Measurements from ENCODE around the gene REEP1. TPM values are rescaled to one million over a fixed set of nuclear protein-coding genes. Genes with fewer than 3 reads are reported as not detected.

REEP1 gene
- total and polyA plus RNA-seq, 2 of the 8 experiments (the other 6 are each of a cell fraction or from before 2014, with no cell fraction given): 0.74 to 1.5 TPM

DNA sequence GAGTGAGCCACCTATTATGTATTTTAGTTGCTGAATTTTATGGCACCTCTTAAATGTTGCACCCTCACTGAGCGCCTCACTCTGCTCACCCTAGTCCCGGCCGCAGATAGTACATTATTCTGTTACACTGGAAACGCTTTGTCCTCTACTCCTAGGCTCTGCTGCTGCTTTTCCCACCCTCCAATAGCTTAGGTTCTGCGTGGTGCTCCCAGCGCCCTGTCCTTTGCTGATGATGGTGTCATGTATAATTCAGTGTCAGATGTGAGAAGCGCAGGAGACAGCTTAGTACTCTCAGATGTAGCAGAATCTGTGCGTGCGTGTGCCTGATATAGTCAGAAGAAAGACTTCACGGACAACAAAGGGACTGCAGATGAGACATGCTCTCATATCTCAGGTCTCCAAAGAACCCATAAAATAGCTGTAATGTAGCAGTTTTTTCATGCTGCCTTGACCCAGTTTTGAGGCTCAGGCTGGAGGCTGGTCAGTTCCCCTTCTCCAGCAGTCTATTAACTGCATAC lies 1.4 kb upstream of the REEP1 start:
- Histone ChIP-seq H2BK120ac (replicated peaks; ENCODE audit: low read depth, low read length) (no peak overlapping the region), H4K91ac (replicated peaks; ENCODE audit: insufficient read length, low read length) (no peak overlapping the region), H3K27me3 (replicated peaks in 1 of 4; ENCODE audit: control insufficient read depth in 3 of 4, extremely low read depth in 1 of 4, insufficient read depth in 3 of 4, low read length in 3 of 4) (peaks cover 22 to 55% (median 46%) of the 10 kb centered on the region in 4 experiments), H3K79me1 (ENCODE audit: low read depth, low read length) (no peaks in the 10 kb centered on the region), H2BK5ac (ENCODE audit: low read depth, low read length) (no peak overlapping the region), H2BK12ac (ENCODE audit: low read depth, low read length) (no peak overlapping the region), H2AFZ (ENCODE audit: low read length) (no peak overlapping the region), H4K5ac (ENCODE audit: insufficient read length, low read depth, low read length) (no peak overlapping the region), H2AK5ac (ENCODE audit: low read depth, low read length) (no peak overlapping the region), H3K27ac (ENCODE audit: low read depth, low read length) (no peak overlapping the region), H3K4me3 (ENCODE audit: extremely low read depth in 1 of 4, insufficient read depth in 2 of 4, low read depth in 3 of 4, low read length in 4 of 4) (no peak overlapping the region), H3K4ac (replicated peaks; ENCODE audit: insufficient read length, low read depth, low read length) (no peak overlapping the region), H3K4me2 (ENCODE audit: insufficient read depth in 1 of 2, low read depth in 2 of 2, low read length in 2 of 2) (peak overlapping the region in 1 of 2 experiments; percentile 94; a peak in 1 of 4 replicates), H3K79me2 (ENCODE audit: control insufficient read depth in 1 of 2, insufficient read depth in 2 of 2, low read length in 2 of 2) (no peaks in the 10 kb centered on the region), H2BK15ac (ENCODE audit: low read length) (0 out of 2 replicates have a peak overlapping the region, but pooled peaks have one; percentile 46), H3K23me2 (ENCODE audit: low read depth, low read length) (peaks cover 6% of the 10 kb centered on the region), H3K4me1 (replicated peaks in 1 of 4; ENCODE audit: control insufficient read depth in 3 of 4, insufficient read depth in 4 of 4, low read length in 3 of 4) (peaks cover 0 to 3% (median 3%) of the 10 kb centered on the region in 4 experiments; a peak in 5 of 7 replicates), H3K36me3 (ENCODE audit: control insufficient read depth in 2 of 4, insufficient read depth in 4 of 4, low read length in 3 of 4) (no peaks in the 10 kb centered on the region; a peak in 1 of 8 replicates), H3K56ac (replicated peaks; ENCODE audit: insufficient read length, low read depth, low read length) (no peak overlapping the region), H3K23ac (ENCODE audit: insufficient read length) (no peak overlapping the region), H3K9me3 (ENCODE audit: insufficient read depth in 2 of 2, low read depth in 1 of 2, low read length in 1 of 2) (no peaks in the 10 kb centered on the region), H2BK20ac (ENCODE audit: low read length) (no peak overlapping the region), H3K9ac (replicated peaks in 1 of 4; ENCODE audit: extremely low read depth in 1 of 4, low read depth in 3 of 4, low read length in 3 of 4) (no peak overlapping the region), H3K18ac (ENCODE audit: extremely low read depth, low read length) (no peak overlapping the region), H4K8ac (ENCODE audit: extremely low read depth, insufficient read depth, low read length) (no peak overlapping the region), H4K20me1 (replicated peaks in 1 of 2; ENCODE audit: control insufficient read depth in 1 of 2, insufficient read depth in 2 of 2, low read length in 2 of 2) (peaks cover 1 to 4% of the 10 kb centered on the region in 2 experiments), H3K14ac (ENCODE audit: insufficient read length) (no peak overlapping the region)
- FAIRE-seq: no peak
- TF ChIP-seq BACH1 (IDR thresholded peaks at IDR 0.05; ENCODE audit: low read length) (no peak), KDM4A (IDR thresholded peaks at IDR 0.05; ENCODE audit: low read depth, low read length, severe bottlenecking) (no peak), ZNF274 (IDR thresholded peaks at IDR 0.05; ENCODE audit: borderline replicate concordance, extremely low read depth, low read length) (no peak), TBP (IDR thresholded peaks at IDR 0.05; ENCODE audit: low read depth, low read length) (no peak)
- ChIA-PET POLR2A (ENCODE audit: partially characterized antibody) (interaction anchor here (1.4 kb wide), 1 partner anchor 102 kb away, joined by 3 read pairs; the partner anchor contains the start of gene KDM3A), CTCF (ENCODE audit: partially characterized antibody) (interaction anchor here (0.7 to 2.4 kb wide), 8 partner anchors 11 to 118 kb away, joined by 3 to 8 read pairs (median 4); no protein-coding TSS in a partner anchor)
- 88% methylated on average over 10 of the region's 10 CpGs; no CpG with 5 or more reads in 1 of the 2 experiments for WGBS, 2 experiments (ENCODE audit: extremely low coverage in 1 of 2, insufficient coverage in 1 of 2, insufficient read length in 1 of 2, insufficient replicate concordance in 2 of 2, low coverage in 1 of 2, low lambda C conversion rate in 2 of 2, missing lambda C conversion rate in 1 of 2)
- DNase-seq (ENCODE audit: low read depth in 1 of 2, low spot score in 2 of 2): no peak

Data from H1 (cell line).